Keratinocyte (primary cell): ENCODE data around the gene MAN2A2.

Source experiments
- CTCF ChIP-seq, 3 experiments: IDR thresholded peaks in 1 of 3; conservative IDR thresholded peaks in 1 of 3; optimal IDR thresholded peaks in 1 of 3; 2 replicates in 2 of 3; 3 replicates in 1 of 3; pipeline versions ENCODE3 to v1.5.1; 2011; ENCODE audit warnings: low read length in 3 of 3, mild to moderate bottlenecking in 3 of 3, moderate library complexity in 2 of 3, control low read depth in 1 of 3, inconsistent platforms in 1 of 3; ENCODE audit not compliant: insufficient read depth in 2 of 3; ENCODE audit errors: extremely low read depth in 1 of 3
- EZH2 ChIP-seq: IDR thresholded peaks from one replicate; pipeline ENCODE4 v1.6.1; 2012; ENCODE audit warnings: inconsistent platforms, mild to moderate bottlenecking, low read length, moderate library complexity

GRCh38 chr15:90871139-90871715 is 31.9 kb upstream of the MAN2A2 start:
- TF ChIP-seq CTCF (optimal IDR thresholded peaks at IDR 0.05 in 1 of 3, IDR thresholded peaks at IDR 0.05 in 1 of 3, conservative IDR thresholded peaks at IDR 0.05 in 1 of 3; ENCODE audit: extremely low read depth in 1 of 3, insufficient read depth in 2 of 3, low read length in 3 of 3) (no peak), EZH2 (no peak)
